HS-27A (cell line): ENCODE measurements around the gene RIC8B.

ENCODE experiments used
- DNase-seq: peaks from one replicate; pipeline ENCODE4 v3.0.0-alpha.2; 2012; ENCODE audit warnings: low read depth, missing footprints

Gene RIC8B

GRCh38 chr12:106868982-106869700 is 94.7 kb downstream of the RIC8B start:
- DNase-seq = no peak

- no peak for DNase-seq
Observed at GRCh38 chr12:106870116-106870515, 95.6 kb downstream of the RIC8B start.

GRCh38 chr12:106871477-106871876 is 97.0 kb downstream of the RIC8B start:
- DNase-seq = no peak

- DNase-seq = no peak
Observed at GRCh38 chr12:106873983-106874382, 99.5 kb downstream of the RIC8B start.

- no peak for DNase-seq
Observed at GRCh38 chr12:106878804-106879203, 104.3 kb downstream of the RIC8B start.

GRCh38 chr12:106879612-106880011 is 105.1 kb downstream of the RIC8B start:
- no peak for DNase-seq

- DNase-seq = no peak
Observed at GRCh38 chr12:106883426-106883825, 108.9 kb downstream of the RIC8B start.

GRCh38 chr12:106885026-106885425 is 110.5 kb downstream of the RIC8B start:
- no peak for DNase-seq

GRCh38 chr12:106885541-106886249 is 111.2 kb downstream of the RIC8B start:
- no peak for DNase-seq

- DNase-seq = no peak
Observed at GRCh38 chr12:106886932-106887331, 112.5 kb downstream of the RIC8B start.

- no peak for DNase-seq
Observed at GRCh38 chr12:106888348-106888970, 114.0 kb downstream of the RIC8B start.

GRCh38 chr12:106889326-106889725 is 114.8 kb downstream of the RIC8B start:
- DNase-seq = no peak

GRCh38 chr12:106889950-106890626 is 115.6 kb downstream of the RIC8B start:
- DNase-seq = no peak

GRCh38 chr12:106892075-106892474 is 117.6 kb downstream of the RIC8B start:
- no peak for DNase-seq

GRCh38 chr12:106893451-106893850 is 119.0 kb downstream of the RIC8B start:
- no peak for DNase-seq

- DNase-seq = no peak
Observed at GRCh38 chr12:106894774-106895173, 120.3 kb downstream of the RIC8B start.

GRCh38 chr12:106896603-106897002 is 122.1 kb downstream of the RIC8B start:
- DNase-seq = no peak

GRCh38 chr12:106897082-106897481 is 122.6 kb downstream of the RIC8B start:
- DNase-seq = no peak

GRCh38 chr12:106897981-106898901 is 123.8 kb downstream of the RIC8B start:
- DNase-seq = no peak

- DNase-seq = no peak
Observed at GRCh38 chr12:106900554-106900953, 126.1 kb downstream of the RIC8B start.

- no peak for DNase-seq
Observed at GRCh38 chr12:106901276-106901675, 126.8 kb downstream of the RIC8B start.

GRCh38 chr12:106902053-106902452 is 127.6 kb downstream of the RIC8B start:
- no peak for DNase-seq
